B cell (primary cell): Measurements from ENCODE around the gene ABCC3.

ENCODE experiments used
- CTCF ChIP-seq: fragments of 200-600 bp; IDR thresholded peaks from one replicate; pipeline ENCODE4 v1.8.0; 2022; ENCODE audit warnings: antibody characterized with exemption, mild to moderate bottlenecking
- EZH2 ChIP-seq: IDR thresholded peaks from 2 replicates; pipeline ENCODE4 v1.6.1; 2012; ENCODE audit warnings: borderline replicate concordance, low read depth, mild to moderate bottlenecking, moderate library complexity, low read length; ENCODE audit not compliant: insufficient read depth, poor library complexity, severe bottlenecking

DNA sequence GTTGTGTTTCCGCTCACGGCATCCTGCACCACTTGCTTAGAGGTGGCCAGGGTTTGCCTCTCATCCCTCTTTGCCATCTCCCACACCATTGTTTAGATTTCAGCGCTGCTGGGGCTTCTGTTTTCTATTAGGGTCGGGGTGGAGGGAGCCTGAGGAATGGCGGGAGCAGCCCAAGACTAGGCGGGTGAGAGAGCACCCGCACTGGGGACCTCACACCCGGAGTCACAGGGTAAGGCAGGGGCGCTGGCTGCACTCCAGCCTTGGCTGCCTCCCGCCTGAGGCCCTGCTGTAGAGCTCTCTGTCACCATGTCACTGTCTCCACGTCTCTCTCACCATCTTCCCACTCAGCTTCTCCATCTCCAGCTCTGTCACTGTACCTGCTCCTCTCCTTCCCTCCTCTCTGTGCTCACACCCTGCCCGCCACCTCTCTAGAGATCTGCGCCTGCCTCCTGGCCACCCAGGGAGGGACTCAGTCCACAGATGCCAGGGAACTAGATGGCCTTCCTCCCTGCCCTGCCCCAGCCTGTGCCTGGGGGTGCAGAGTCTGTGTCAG, 32.8 kb upstream of the ABCC3 start:
- no peak for TF ChIP-seq CTCF
- no peak for TF ChIP-seq EZH2
